ENCODE data around the gene EGFL7. TPM values are rescaled to one million over a fixed set of nuclear protein-coding genes. Genes with fewer than 3 reads are reported as not detected.

EGFL7 gene
- total and polyA plus RNA-seq, 2 of the 8 experiments (the other 6 are each of a cell fraction or from before 2014, with no cell fraction given), result 37.8 to 53.4 TPM

GRCh38 chr9:136695955-136696354 lies 33.2 kb downstream of the EGFL7 start:
- Histone ChIP-seq H2BK5ac (ENCODE audit: low read depth, low read length) (peak overlapping the region; percentile 16; the same call in 1 of the 2 replicates), H2BK15ac (ENCODE audit: low read length) (no peak overlapping the region), H3K56ac (replicated peaks; ENCODE audit: insufficient read length, low read depth, low read length) (no peak overlapping the region), H3K14ac (ENCODE audit: insufficient read length) (no peak overlapping the region), H4K5ac (ENCODE audit: insufficient read length, low read depth, low read length) (no peak overlapping the region), H3K79me1 (ENCODE audit: low read depth, low read length) (no peaks in the 10 kb centered on the region), H3K4me2 (ENCODE audit: insufficient read depth in 1 of 2, low read depth in 2 of 2, low read length in 2 of 2) (no peak overlapping the region), H2AK5ac (ENCODE audit: low read depth, low read length) (peak overlapping the region; percentile 48), H3K4ac (replicated peaks; ENCODE audit: insufficient read length, low read depth, low read length) (no peak overlapping the region), H3K9me3 (ENCODE audit: insufficient read depth in 2 of 2, low read depth in 1 of 2, low read length in 1 of 2) (no peaks in the 10 kb centered on the region), H4K8ac (ENCODE audit: extremely low read depth, insufficient read depth, low read length) (0 out of 2 replicates have a peak overlapping the region, but pooled peaks have one; percentile 11), H2BK20ac (ENCODE audit: low read length) (no peak overlapping the region), H3K4me1 (replicated peaks in 1 of 4; ENCODE audit: control insufficient read depth in 3 of 4, insufficient read depth in 4 of 4, low read length in 3 of 4) (peaks cover 0 to 16% (median 12%) of the 10 kb centered on the region in 4 experiments; a peak in 5 of 7 replicates), H2AFZ (ENCODE audit: low read length) (no peak overlapping the region), H3K18ac (ENCODE audit: extremely low read depth, low read length) (no peak overlapping the region), H3K23me2 (ENCODE audit: low read depth, low read length) (no peaks in the 10 kb centered on the region), H3K4me3 (ENCODE audit: extremely low read depth in 1 of 4, insufficient read depth in 2 of 4, low read depth in 3 of 4, low read length in 4 of 4) (no peak overlapping the region), H3K79me2 (ENCODE audit: control insufficient read depth in 1 of 2, insufficient read depth in 2 of 2, low read length in 2 of 2) (no peaks in the 10 kb centered on the region), H2BK12ac (ENCODE audit: low read depth, low read length) (peak overlapping the region; percentile 19; the same call in 1 of the 2 replicates), H4K91ac (replicated peaks; ENCODE audit: insufficient read length, low read length) (no peak overlapping the region), H3K27me3 (replicated peaks in 1 of 4; ENCODE audit: control insufficient read depth in 3 of 4, extremely low read depth in 1 of 4, insufficient read depth in 3 of 4, low read length in 3 of 4) (no peaks in the 10 kb centered on the region), H3K9ac (replicated peaks in 1 of 4; ENCODE audit: extremely low read depth in 1 of 4, low read depth in 3 of 4, low read length in 3 of 4) (no peak overlapping the region), H3K27ac (ENCODE audit: low read depth, low read length) (0 out of 2 replicates have a peak overlapping the region, but pooled peaks have one; percentile 15), H3K23ac (ENCODE audit: insufficient read length) (no peak overlapping the region), H4K20me1 (replicated peaks in 1 of 2; ENCODE audit: control insufficient read depth in 1 of 2, insufficient read depth in 2 of 2, low read length in 2 of 2) (no peaks in the 10 kb centered on the region), H3K36me3 (ENCODE audit: control insufficient read depth in 2 of 4, insufficient read depth in 4 of 4, low read length in 3 of 4) (no peaks in the 10 kb centered on the region), H2BK120ac (replicated peaks; ENCODE audit: low read depth, low read length) (no peak overlapping the region)
- DNase-seq (ENCODE audit: low read depth in 1 of 2, low spot score in 2 of 2), result peak in 1 of 2 experiments; percentile 47
- no peak for TF ChIP-seq JUND (IDR thresholded peaks at IDR 0.05; ENCODE audit: low read length)
- TF ChIP-seq NRF1 (IDR thresholded peaks at IDR 0.05; ENCODE audit: low read depth, low read length), result no peak
- no peak for TF ChIP-seq ASH2L (IDR thresholded peaks at IDR 0.05; ENCODE audit: low read length)
- TF ChIP-seq USF2 (IDR thresholded peaks at IDR 0.05; ENCODE audit: low read length), result no peak
- no peak for TF ChIP-seq NANOG (IDR thresholded peaks at IDR 0.05; ENCODE audit: insufficient read depth, low read depth, low read length, poor library complexity, severe bottlenecking)
- TF ChIP-seq CEBPB (IDR thresholded peaks at IDR 0.05; ENCODE audit: low read depth, low read length), result no peak
- no peak for TF ChIP-seq CTBP2 (IDR thresholded peaks at IDR 0.05; ENCODE audit: borderline replicate concordance, insufficient read depth, insufficient read length, low read length)
- TF ChIP-seq JUN (IDR thresholded peaks at IDR 0.05; ENCODE audit: low read depth, low read length), result no peak
- no peak for TF ChIP-seq FOSL1 (IDR thresholded peaks at IDR 0.05; ENCODE audit: insufficient read depth, low read depth, low read length)
- no peak for TF ChIP-seq ATF2 (IDR thresholded peaks at IDR 0.05; ENCODE audit: low read length)
- TF ChIP-seq KDM1A (IDR thresholded peaks at IDR 0.05; ENCODE audit: borderline replicate concordance, low read length), result no peak
- FAIRE-seq, result no peak
- ChIA-PET POLR2A (ENCODE audit: partially characterized antibody) (interaction anchor here (0.6 to 0.9 kb wide), 2 partner anchors 25 to 191 kb away, joined by 3 read pairs; no protein-coding TSS in a partner anchor), CTCF (ENCODE audit: partially characterized antibody) (interaction anchor here (0.6 to 3.6 kb wide), 6 partner anchors 13 to 211 kb away, joined by 3 to 21 read pairs (median 6); partner anchors contain the start of gene DIPK1B)
- WGBS, 2 experiments (ENCODE audit: extremely low coverage in 1 of 2, insufficient coverage in 1 of 2, insufficient read length in 1 of 2, insufficient replicate concordance in 2 of 2, low coverage in 1 of 2, low lambda C conversion rate in 2 of 2, missing lambda C conversion rate in 1 of 2), result 89% methylated on average over 23 of the region's 23 CpGs; no CpG with 5 or more reads in 1 of the 2 experiments
